ENCODE data around the gene HDC.

GRCh38 chr15:50227076-50227475 lies 38.5 kb downstream of the HDC start:
- TF ChIP-seq CTCF (optimal IDR thresholded peaks at IDR 0.05 in 1 of 3, IDR thresholded peaks at IDR 0.05 in 1 of 3, conservative IDR thresholded peaks at IDR 0.05 in 1 of 3; ENCODE audit: extremely low read depth in 1 of 3, insufficient read depth in 2 of 3, low read length in 3 of 3), result no peak
- no peak for TF ChIP-seq EZH2 (IDR thresholded peaks at IDR 0.05; ENCODE audit: low read length)
